GM06990 (cell line): Measurements from ENCODE around the gene MAGI1.

Source experiments
- DNase-seq: peaks from one replicate; pipeline ENCODE4 v3.0.0-alpha.2; 2011; ENCODE audit not compliant: insufficient read length; ENCODE audit errors: extremely low read depth
- H3K27me3 ChIP-seq: replicated peaks from 2 replicates; pipeline ENCODE4 v1.6.0; 2011; ENCODE audit warnings: low read length; ENCODE audit not compliant: control insufficient read depth, insufficient read depth
- H3K36me3 ChIP-seq: 2 replicates; pipeline ENCODE4 v1.5.1; 2011; ENCODE audit warnings: low read length; ENCODE audit not compliant: control insufficient read depth, insufficient read depth
- H3K4me3 ChIP-seq: replicated peaks from 2 replicates; pipeline ENCODE4 v1.5.1; 2011; ENCODE audit warnings: low read depth, mild to moderate bottlenecking, control low read depth, low read length
- TF ChIP-seq, protein P1 (sequence below): IDR thresholded peaks from 2 replicates; pipeline ENCODE4 v1.5.1; 2011; ENCODE audit warnings: low read length, control low read depth, mild to moderate bottlenecking, inconsistent platforms; ENCODE audit not compliant: insufficient read depth, poor library complexity, severe bottlenecking

Gene MAGI1

DNA sequence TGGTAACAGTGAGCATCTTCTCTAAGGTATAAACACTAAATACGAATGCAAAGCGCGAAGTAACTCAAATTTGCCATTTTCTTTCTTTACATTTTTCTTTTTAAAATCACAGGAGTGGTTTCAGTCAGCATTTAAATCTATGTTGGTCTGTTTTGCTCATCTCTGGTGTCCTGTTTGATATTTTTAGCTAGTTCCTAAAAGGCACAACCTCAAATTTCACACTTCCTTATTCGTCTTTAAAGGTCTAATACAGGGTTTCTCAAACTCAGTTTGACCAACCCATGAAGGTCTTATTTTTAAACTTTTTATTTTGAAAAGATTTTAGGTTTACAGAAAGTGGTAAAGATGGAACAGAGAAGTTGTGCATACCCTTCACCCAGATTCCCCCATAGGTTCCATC lies 201.1 kb downstream of the MAGI1 start:
- TF ChIP-seq, protein P1, sequence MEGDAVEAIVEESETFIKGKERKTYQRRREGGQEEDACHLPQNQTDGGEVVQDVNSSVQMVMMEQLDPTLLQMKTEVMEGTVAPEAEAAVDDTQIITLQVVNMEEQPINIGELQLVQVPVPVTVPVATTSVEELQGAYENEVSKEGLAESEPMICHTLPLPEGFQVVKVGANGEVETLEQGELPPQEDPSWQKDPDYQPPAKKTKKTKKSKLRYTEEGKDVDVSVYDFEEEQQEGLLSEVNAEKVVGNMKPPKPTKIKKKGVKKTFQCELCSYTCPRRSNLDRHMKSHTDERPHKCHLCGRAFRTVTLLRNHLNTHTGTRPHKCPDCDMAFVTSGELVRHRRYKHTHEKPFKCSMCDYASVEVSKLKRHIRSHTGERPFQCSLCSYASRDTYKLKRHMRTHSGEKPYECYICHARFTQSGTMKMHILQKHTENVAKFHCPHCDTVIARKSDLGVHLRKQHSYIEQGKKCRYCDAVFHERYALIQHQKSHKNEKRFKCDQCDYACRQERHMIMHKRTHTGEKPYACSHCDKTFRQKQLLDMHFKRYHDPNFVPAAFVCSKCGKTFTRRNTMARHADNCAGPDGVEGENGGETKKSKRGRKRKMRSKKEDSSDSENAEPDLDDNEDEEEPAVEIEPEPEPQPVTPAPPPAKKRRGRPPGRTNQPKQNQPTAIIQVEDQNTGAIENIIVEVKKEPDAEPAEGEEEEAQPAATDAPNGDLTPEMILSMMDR, result no peak
- Histone ChIP-seq H3K36me3 (no peaks in the 10 kb centered on the region), H3K4me3 (no peak overlapping the region), H3K27me3 (no peaks in the 10 kb centered on the region)
- no peak for DNase-seq

DNA sequence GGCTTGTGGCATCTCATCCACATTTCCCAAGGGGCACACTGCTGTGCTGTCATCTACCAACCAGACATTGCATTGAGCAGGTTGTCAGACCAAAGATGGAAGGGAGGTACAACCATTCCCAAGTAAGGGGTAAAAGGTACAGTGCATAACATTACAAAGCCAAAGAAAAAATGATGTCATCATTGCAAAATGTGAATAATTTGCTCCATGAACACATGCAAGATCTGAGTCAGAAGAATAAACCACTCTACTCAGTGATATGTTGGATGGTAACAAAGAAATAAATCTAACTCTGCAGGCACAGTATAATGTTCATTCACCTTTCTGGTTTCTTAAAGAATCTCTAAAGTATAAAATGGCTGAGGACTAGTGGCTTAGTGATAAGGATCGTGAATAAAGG lies 202.7 kb downstream of the MAGI1 start:
- TF ChIP-seq, protein P1, result no peak
- Histone ChIP-seq H3K36me3 (no peaks in the 10 kb centered on the region), H3K4me3 (no peak overlapping the region), H3K27me3 (no peaks in the 10 kb centered on the region)
- no peak for DNase-seq

DNA sequence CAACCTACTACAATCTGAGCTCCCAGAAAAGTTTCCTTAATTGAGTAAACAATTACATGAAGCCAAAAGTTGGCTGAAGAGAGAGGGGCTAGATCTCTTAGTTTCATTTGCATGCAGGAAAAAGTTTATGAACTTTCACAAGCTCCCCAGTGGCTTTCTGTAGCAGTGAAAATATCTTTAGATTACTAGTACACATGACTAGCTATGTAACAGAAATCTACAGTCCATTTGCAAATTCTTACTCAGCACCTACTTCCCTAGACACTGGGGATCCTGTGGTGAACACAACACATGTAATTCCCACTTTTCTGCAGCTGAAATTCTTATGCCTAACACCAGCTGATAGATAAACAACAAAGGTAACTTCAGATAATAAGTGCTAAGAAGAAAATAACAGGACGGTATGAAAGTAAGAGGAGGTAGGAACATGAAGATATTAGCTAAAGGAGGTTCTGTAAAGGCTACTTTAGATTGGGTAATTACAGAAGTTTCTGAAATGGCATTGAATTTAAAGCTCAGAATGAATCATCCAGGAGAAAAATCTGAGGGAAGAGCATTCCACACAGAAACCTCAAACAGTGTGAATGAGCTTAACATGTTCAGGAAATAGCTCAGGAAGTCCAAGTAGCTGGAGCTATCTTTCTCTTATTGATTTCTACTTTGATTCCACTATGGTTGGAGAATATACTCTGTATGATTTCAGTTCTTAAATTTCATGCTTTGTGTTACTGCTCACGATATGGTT lies 204.8 kb downstream of the MAGI1 start:
- Histone ChIP-seq H3K4me3 (no peak overlapping the region), H3K27me3 (no peaks in the 10 kb centered on the region), H3K36me3 (no peaks in the 10 kb centered on the region)
- TF ChIP-seq, protein P1, result no peak
- peak; percentile 39 for DNase-seq

DNA sequence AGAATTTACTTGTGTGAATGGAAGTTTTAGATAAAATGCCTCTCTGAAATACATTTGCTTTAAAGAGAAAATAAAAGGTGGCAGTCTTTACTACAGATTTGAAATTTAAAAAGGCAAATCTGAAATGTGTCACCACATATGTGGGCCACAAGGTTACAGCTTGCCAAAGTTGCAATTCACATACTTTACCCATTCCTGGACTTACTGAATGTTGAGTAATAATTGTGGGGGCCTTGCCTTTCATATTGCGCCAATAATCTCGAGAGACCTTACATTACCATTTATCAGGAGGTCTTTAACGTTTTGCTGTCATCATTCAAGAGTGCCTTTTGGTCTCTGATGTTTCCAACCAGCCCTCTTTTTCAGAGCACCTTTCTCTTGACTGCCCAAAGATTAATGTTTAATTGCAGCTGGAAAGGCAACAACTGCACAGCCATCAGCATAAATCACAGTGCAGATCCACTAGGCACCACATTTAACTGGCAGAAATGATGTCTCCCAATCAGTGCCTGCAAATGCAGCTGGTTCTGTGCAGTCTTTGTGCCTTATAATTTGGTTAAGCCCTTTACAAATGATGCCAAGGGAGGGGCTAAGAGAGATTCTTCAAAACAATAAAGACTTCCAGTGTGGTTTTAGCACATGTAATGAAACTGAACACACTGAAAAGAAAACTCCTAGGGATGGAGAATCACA lies 206.8 kb downstream of the MAGI1 start:
- Histone ChIP-seq H3K36me3 (no peaks in the 10 kb centered on the region), H3K4me3 (no peak overlapping the region), H3K27me3 (no peaks in the 10 kb centered on the region)
- TF ChIP-seq, protein P1, result no peak
- no peak for DNase-seq

DNA sequence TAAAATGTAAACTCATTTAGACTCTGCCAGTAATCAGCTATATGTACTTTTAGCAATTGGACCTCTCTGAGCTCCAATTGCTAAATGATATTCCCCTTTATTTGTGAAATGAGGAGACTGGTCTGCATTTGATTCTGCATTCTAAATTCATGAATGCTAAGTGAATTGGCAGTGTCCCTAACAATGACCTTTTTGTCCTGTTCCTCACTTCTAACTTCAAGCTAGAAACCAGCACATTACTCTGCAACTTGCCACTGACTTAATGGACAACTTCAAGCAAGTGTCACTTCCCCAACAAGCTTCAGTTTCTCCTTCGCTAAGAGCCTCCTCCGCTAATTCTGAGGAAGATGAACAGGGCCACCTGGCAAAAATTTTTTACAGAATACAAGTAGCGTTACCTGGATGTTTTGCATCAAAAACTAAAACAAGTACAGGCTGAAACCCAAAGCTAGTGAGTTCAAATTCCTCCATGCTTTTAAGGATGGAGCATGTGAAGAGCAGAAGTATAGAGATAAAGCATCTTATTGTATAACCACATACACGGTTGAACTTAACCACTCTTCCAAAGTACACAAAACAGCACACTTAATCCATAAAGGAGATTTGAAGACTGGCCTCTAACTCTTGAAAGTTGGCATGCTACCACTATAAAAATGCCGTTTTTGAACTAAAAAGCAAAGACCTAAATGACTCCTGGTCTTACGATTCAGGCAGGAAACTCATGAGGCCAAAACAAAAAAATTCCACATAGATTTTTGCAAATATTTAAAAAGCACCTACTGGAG lies 207.6 kb downstream of the MAGI1 start:
- Histone ChIP-seq H3K36me3 (no peaks in the 10 kb centered on the region), H3K27me3 (no peaks in the 10 kb centered on the region), H3K4me3 (no peak overlapping the region)
- TF ChIP-seq, protein P1, result no peak
- no peak for DNase-seq
